Breast epithelium (tissue), 3 donors: Measurements from ENCODE around the gene ADM2.

Experiments
- CTCF ChIP-seq, 3 donors: fragments of 450-650 bp; IDR thresholded peaks; one replicate each; pipeline ENCODE4 v1.5.1; 2016 to 2017; ENCODE audit warnings: antibody characterized with exemption in 3 of 3, mild to moderate bottlenecking in 3 of 3, moderate library complexity in 3 of 3
- POLR2A ChIP-seq: fragments of 450-650 bp; IDR thresholded peaks from one replicate; pipeline ENCODE4 v1.6.1; 2016; ENCODE audit warnings: antibody characterized with exemption, mild to moderate bottlenecking, moderate library complexity
- POLR2AphosphoS5 ChIP-seq, 3 donors: sonication (generic); formaldehyde crosslinking; IDR thresholded peaks; one replicate each; pipeline ENCODE4 v1.6.1; 2017; ENCODE audit warnings: antibody characterized with exemption in 3 of 3

- TF ChIP-seq CTCF (IDR thresholded peaks at IDR 0.05): no peak
- no peak for TF ChIP-seq POLR2A
- TF ChIP-seq POLR2AphosphoS5 (IDR thresholded peaks at IDR 0.05): no peak
Measured at GRCh38 chr22:50434849-50435248, 46.5 kb upstream of the ADM2 start.
